Adipose tissue (tissue), 3 donors: ENCODE data around the gene SLC24A3. TPM values are rescaled to one million over a fixed set of nuclear protein-coding genes. Genes with fewer than 3 reads are reported as not detected.
"Not testable (repeated sequence)": the region's sequence is repeated elsewhere in the genome, so short reads cannot be mapped to it uniquely, and the experiment has no call there.

ENCODE experiments used
- H3K27ac ChIP-seq: one replicate; pipeline ENCODE4 v1.5.1; 2013; ENCODE audit warnings: low read depth, low read length
- WGBS, 3 donors: extraction: QIAGEN DNeasy Blood & Tissue Kit; methylation state at CpG; one replicate each; pipeline ENCODE4 v1.1.7; 2013; 5-methylcytosine and 5-hydroxymethylcytosine counted together
- polyA plus RNA-seq, 3 donors: library from polyadenylated mRNA; stranded (reverse); fragments of 200-250 nt; gene quantifications; one replicate each; pipeline ENCODE4 v1.2.3, GENCODE V29; 2013
- donor health status: healthy with polysubstance abuse.
- donor health status: Bipolar disorder and iron deficiency.
- donor health status: healthy.

Gene SLC24A3
- polyA plus RNA-seq, 3 donors = 0.86 to 11.5 (median 6.5) TPM

- no peak overlapping the region for H3K27ac ChIP-seq
- 73 to 89% (median 84%) methylated on average over 4 of the region's 4 CpGs for whole genome bisulfite sequencing, 3 donors
Measured at GRCh38 chr20:19676202-19676601, 463.8 kb downstream of the SLC24A3 start.

GRCh38 chr20:19677336-19677735 lies 464.9 kb downstream of the SLC24A3 start:
- 76 to 83% (median 80%) methylated on average over 5 of the region's 5 CpGs for WGBS, 3 donors
- H3K27ac ChIP-seq = no peak overlapping the region

GRCh38 chr20:19678591-19678990 lies 466.1 kb downstream of the SLC24A3 start:
- 96 to 98% (median 97%) methylated on average over 6 to 38 of the region's 38 CpGs for WGBS, 3 donors
- not testable (repeated sequence) for H3K27ac ChIP-seq

GRCh38 chr20:19679900-19680495 lies 467.6 kb downstream of the SLC24A3 start:
- WGBS, 3 donors = 79 to 94% (median 94%) methylated on average over 5 of the region's 5 CpGs
- no peak overlapping the region for H3K27ac ChIP-seq

- H3K27ac ChIP-seq = no peak overlapping the region
- 57 to 75% (median 71%) methylated on average over 2 of the region's 2 CpGs for WGBS, 3 donors
Measured at GRCh38 chr20:19682249-19682648, 469.8 kb downstream of the SLC24A3 start.

DNA sequence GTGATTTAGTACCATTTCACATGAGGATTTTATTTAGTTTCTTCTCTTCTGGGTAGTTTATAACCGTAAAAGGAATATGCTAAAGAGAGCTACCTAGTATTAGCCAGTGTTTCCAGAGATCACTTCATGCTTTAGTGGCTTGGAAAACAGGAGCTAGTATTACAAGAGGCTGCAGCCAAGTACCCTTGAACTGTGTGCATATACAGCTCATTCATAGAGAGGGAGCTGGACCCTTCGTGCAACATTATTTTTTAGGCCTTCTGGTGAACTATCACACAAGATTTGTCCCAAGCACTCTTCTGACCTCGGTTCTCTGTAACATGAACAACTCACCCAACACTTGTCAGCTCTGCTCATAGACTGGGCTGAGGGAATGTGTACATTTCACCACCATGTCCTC lies 470.7 kb downstream of the SLC24A3 start:
- 77 to 90% (median 88%) methylated on average over 3 of the region's 3 CpGs for WGBS, 3 donors
- H3K27ac ChIP-seq = no peak overlapping the region

GRCh38 chr20:19683822-19684221 lies 471.4 kb downstream of the SLC24A3 start:
- no peak overlapping the region for H3K27ac ChIP-seq
- WGBS, 3 donors = 84 to 96% (median 95%) methylated on average over 3 of the region's 3 CpGs

DNA sequence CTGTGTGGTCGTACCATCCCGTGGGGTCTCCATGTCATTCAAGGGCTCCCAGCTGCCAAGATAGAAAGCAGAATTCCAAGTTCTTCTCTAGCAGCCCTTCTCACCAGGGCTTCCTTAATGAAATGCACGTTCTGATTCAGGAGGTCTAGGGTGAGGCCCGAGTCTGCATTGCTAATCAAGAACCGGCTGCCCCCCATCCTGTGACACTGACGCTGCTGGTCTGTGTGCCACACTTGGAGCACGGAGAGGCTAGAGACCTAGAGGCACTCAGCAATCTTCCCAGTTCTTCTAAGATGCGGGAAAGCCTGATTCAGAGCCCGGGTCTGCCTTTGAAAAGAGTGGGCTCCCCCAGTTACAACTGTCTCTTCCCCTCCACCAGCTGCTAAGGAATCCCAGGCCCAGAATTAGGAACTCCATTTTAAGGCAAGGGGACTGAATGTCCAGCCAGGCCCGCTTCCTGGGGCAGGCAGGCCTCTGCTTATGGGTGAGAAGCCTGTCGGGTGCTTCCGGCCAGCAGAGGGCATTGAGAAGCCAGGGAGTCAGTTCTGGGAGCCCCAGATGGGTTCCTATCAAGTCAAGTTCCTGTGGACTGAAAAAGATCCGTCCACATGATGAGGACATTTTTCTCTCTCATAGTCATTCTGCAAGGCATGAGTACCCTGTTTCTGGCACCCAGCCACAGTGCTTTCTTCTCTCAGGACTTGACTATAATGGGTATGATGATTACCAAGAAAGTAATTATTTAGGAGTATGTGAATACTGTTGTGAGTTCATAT lies 475.8 kb downstream of the SLC24A3 start:
- WGBS, 3 donors = 57 to 72% (median 66%) methylated on average over 13 of the region's 13 CpGs
- no peak overlapping the region for H3K27ac ChIP-seq

DNA sequence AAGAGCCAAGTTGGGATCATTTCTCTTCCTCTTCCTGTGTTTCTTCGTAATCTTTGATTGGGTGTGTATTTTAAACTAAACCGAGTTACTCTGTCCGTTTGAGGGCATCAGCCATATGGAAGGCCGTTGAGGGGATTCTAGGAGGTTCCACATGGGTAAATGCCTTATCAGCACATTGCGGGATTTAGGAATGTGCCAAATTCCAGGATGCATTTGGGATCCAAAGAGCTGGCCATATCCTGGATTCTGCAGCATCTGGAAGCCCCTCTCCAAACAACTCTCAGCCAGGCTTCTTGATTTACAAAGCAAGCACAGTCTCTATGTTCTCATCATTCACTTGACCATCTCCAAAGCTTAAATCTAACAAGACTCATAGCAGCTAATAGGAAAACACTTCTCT lies 478.0 kb downstream of the SLC24A3 start:
- 52 to 66% (median 53%) methylated on average over 5 of the region's 5 CpGs for WGBS, 3 donors
- no peak overlapping the region for H3K27ac ChIP-seq

- no peak overlapping the region for H3K27ac ChIP-seq
- WGBS, 3 donors = 91 to 94% (median 92%) methylated on average over 5 of the region's 5 CpGs
Measured at GRCh38 chr20:19691125-19691524, 478.7 kb downstream of the SLC24A3 start.

DNA sequence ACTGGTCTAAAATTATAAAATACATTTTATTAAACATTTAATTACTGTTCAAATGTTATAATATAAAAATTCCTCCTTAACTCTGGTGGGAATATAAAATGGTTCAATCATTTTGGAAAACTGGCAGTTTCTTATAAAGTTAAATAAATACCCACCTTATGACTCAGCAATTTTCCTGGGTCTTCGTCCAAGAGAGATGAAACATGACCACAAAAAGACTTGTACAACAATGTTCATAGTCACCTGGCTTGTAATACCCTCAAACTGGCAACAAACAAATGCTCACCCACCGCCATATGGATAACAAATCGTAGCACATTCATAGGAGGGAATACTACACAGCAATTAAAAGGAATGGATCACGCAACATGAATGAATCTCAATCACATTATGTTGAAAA lies 479.7 kb downstream of the SLC24A3 start:
- no peak overlapping the region for H3K27ac ChIP-seq
- 72 to 84% (median 79%) methylated on average over 4 of the region's 4 CpGs for WGBS, 3 donors

DNA sequence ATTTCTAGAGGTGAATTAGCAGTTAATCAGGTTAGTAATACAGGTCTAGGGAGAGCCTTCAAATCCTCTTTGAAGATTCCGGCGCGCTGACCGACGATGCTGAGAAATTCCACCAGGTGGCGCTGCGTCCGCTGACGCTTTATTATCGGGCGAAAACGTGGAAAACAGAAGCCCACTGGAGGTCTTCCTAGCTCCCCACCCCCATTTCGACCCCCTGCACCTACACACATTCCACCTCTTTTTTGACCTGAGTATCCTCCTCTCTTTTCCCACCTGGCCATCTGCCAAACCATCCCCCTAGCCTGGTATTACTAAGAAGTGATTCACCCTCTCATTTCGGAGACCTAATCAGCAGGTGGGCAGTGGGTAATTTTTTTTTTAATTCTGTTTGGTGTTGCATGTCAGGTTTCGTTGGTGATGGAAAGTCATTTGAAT lies 480.3 kb downstream of the SLC24A3 start:
- H3K27ac ChIP-seq = no peak overlapping the region
- 5 to 8% (median 6%) methylated on average over 15 of the region's 15 CpGs for WGBS, 3 donors

- 70 to 93% (median 91%) methylated on average over 8 of the region's 8 CpGs for WGBS, 3 donors
- no peak overlapping the region for H3K27ac ChIP-seq
Measured at GRCh38 chr20:19693508-19693907, 481.1 kb downstream of the SLC24A3 start.

GRCh38 chr20:19695081-19695480 lies 482.6 kb downstream of the SLC24A3 start:
- WGBS, 3 donors = 49 to 55% (median 51%) methylated on average over 2 of the region's 2 CpGs
- H3K27ac ChIP-seq = no peak overlapping the region

GRCh38 chr20:19696620-19697019 lies 484.2 kb downstream of the SLC24A3 start:
- H3K27ac ChIP-seq = no peak overlapping the region
- 81 to 91% (median 88%) methylated on average over 4 of the region's 4 CpGs for WGBS, 3 donors

GRCh38 chr20:19697415-19697814 lies 485.0 kb downstream of the SLC24A3 start:
- 93 to 98% (median 96%) methylated on average over 2 of the region's 2 CpGs for WGBS, 3 donors
- H3K27ac ChIP-seq = no peak overlapping the region

DNA sequence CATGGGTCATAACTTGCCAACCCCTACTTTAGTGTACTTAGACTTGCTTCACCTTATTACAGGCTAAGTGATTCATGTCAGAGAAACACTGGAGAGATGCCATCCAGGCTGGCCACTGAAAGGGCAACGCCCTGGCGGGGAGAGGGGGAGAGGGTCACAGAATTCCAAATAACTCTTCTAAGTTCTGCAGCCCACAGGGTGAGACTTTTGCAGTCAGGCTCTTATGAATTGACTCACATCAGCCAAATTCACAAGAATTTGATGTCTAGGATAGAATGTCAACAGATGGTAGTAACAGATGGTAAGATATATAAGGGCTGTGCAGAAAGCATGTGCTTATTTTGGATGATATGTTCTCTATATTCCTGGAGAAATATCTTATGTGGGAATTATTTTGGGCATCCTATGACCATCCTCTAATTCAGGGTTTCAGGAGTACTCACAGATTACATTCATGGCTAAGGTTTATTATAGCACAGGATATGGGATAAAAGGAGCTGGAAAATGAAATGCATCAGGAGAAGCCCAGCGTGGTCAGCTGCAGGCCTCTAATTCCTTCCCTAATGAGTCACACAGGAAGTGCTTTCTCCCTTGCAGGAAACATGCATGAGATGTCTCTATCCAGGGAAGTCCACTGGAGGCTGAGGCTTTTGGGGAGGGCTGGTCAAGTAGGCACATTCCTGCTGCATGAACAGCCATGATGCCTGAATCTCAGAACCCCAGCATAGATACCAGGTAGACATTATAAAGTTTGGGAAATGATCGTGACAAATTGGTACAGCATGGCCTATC lies 486.9 kb downstream of the SLC24A3 start:
- WGBS, 3 donors = 82 to 91% (median 88%) methylated on average over 4 of the region's 4 CpGs
- no peak overlapping the region for H3K27ac ChIP-seq

- H3K27ac ChIP-seq = no peak overlapping the region
- 72 to 81% (median 76%) methylated on average over 3 of the region's 3 CpGs for WGBS, 3 donors
Measured at GRCh38 chr20:19701429-19701828, 489.0 kb downstream of the SLC24A3 start.

DNA sequence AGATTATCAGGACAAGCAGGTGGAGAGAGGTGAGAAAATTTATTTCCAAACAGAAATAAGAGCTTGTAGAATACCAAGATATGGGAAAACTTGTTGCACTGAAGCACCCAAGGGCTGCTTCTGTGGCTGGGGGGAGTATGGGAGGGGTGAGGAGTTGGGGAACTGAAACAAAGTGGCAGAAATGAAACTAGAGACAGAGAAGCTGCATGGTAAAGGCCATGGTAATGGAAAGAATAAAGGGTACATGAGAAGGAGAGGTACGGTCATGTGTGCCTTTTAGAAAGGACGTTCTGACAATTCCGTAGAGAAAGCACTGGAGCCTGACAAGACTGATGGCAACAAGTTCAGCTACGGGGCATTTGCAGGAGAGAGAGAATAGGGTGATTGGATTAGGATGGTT lies 494.0 kb downstream of the SLC24A3 start:
- H3K27ac ChIP-seq = no peak overlapping the region
- 78 to 83% (median 81%) methylated on average over 4 of the region's 4 CpGs for WGBS, 3 donors
